HepG2 (cell line): ENCODE measurements around the gene TMEM45A. TPM values are rescaled to one million over a fixed set of nuclear protein-coding genes. Genes with fewer than 3 reads are reported as not detected.

Source experiments
- ELF4 ChIP-seq: sonication (generic); formaldehyde crosslinking; IDR thresholded peaks from 2 replicates; pipeline ENCODE4 v1.5.0; 2020; ENCODE audit warnings: missing genetic modification reagents, mild to moderate bottlenecking, moderate library complexity, borderline replicate concordance
- ETV6 ChIP-seq: sonication (generic); formaldehyde crosslinking; conservative IDR thresholded peaks from 2 replicates; pipeline ENCODE4 v1.4.0; 2020; ENCODE audit warnings: missing genetic modification reagents
- HOXA3 ChIP-seq: sonication (generic); formaldehyde crosslinking; IDR thresholded peaks from 2 replicates; pipeline ENCODE4 v1.5.0; 2020; ENCODE audit warnings: missing genetic modification reagents
- JARID2 ChIP-seq: sonication (generic); formaldehyde crosslinking; IDR thresholded peaks from 2 replicates; pipeline ENCODE4 v1.8.1; 2023; ENCODE audit warnings: missing genetic modification reagents, inconsistent platforms; ENCODE audit not compliant: insufficient replicate concordance
- POLR2AphosphoS2 ChIP-seq: IDR thresholded peaks from 2 replicates; pipeline ENCODE4 v1.6.1; 2011; ENCODE audit warnings: low read depth, low read length, improper control_type of control experiment
- PRDM15 ChIP-seq: sonication (generic); formaldehyde crosslinking; IDR thresholded peaks from 2 replicates; pipeline ENCODE4 v1.4.0; 2020; ENCODE audit warnings: missing genetic modification reagents
- RFX3 ChIP-seq: IDR thresholded peaks from 2 replicates; pipeline ENCODE4 v1.6.1; 2016; ENCODE audit warnings: missing biosample characterization, missing genetic modification reagents
- SCMH1 ChIP-seq: sonication (generic); formaldehyde crosslinking; IDR thresholded peaks from 2 replicates; pipeline ENCODE4 v1.9.0; 2021; ENCODE audit warnings: missing genetic modification reagents, mild to moderate bottlenecking, borderline replicate concordance
- SP2 ChIP-seq: sonication (generic); formaldehyde crosslinking; IDR thresholded peaks from 2 replicates; pipeline ENCODE4 v1.5.1; 2020; ENCODE audit warnings: mild to moderate bottlenecking, missing genetic modification reagents
- TBL1XR1 ChIP-seq: fragments of 150-350 bp; IDR thresholded peaks from 2 replicates; pipeline ENCODE4 v1.6.1; 2014; ENCODE audit warnings: borderline replicate concordance, low read length; ENCODE audit not compliant: partially characterized antibody
- THAP9 ChIP-seq: sonication (generic); formaldehyde crosslinking; IDR thresholded peaks from 2 replicates; pipeline ENCODE4; 2020; ENCODE audit warnings: missing genetic modification reagents, mild to moderate bottlenecking, borderline replicate concordance
- ZBTB1 ChIP-seq: sonication (generic); formaldehyde crosslinking; IDR thresholded peaks from 2 replicates; pipeline ENCODE4 v1.4.0; 2020; ENCODE audit warnings: missing genetic modification reagents, borderline replicate concordance
- ZFP36L2 ChIP-seq: sonication (generic); formaldehyde crosslinking; IDR thresholded peaks from 2 replicates; pipeline ENCODE4 v1.4.0; 2020; ENCODE audit warnings: missing genetic modification reagents
- ZGPAT ChIP-seq: IDR thresholded peaks from 2 replicates; pipeline ENCODE4 v1.6.1; 2016; ENCODE audit warnings: mild to moderate bottlenecking
- ZNF770 ChIP-seq: sonication (generic); formaldehyde crosslinking; IDR thresholded peaks from 2 replicates; pipeline ENCODE4 v1.5.0; 2020; ENCODE audit warnings: mild to moderate bottlenecking, missing genetic modification reagents
- ZNF773 ChIP-seq: sonication (generic); formaldehyde crosslinking; IDR thresholded peaks from 2 replicates; pipeline ENCODE4 v1.4.0; 2020; ENCODE audit warnings: missing genetic modification reagents, borderline replicate concordance
- polyA plus RNA-seq, 8 experiments: library from polyadenylated mRNA; depleted of rRNA in 3 of 8; stranded (reverse) in 7 of 8; unstranded in 1 of 8; fragments of >200 nt; fragmentation: Illumina TruSeq in 4 of 8; extraction: Trizol in 4 of 8; gene quantifications; 2 replicates each; pipeline versions ENCODE4 v1.2.1 to v1.2.3, GENCODE V29; 2011 to 2016; ENCODE audit warnings: low read depth in 4 of 8, missing spikeins in 1 of 8, mixed read lengths in 1 of 8; ENCODE audit not compliant: insufficient read depth in 1 of 8
- total RNA-seq, 5 experiments: library from RNA; depleted of rRNA; stranded (reverse); fragments of >200 nt; fragmentation: Illumina TruSeq; extraction: Trizol; gene quantifications; 2 replicates each; pipeline ENCODE4 v1.2.3, GENCODE V29; 2016; ENCODE audit warnings: low read depth in 1 of 5

TMEM45A gene
- total and polyA plus RNA-seq, 2 of the 13 experiments (the other 11 are each of a cell fraction or from before 2014, with no cell fraction given): 14.8 to 38.5 TPM

GRCh38 chr3:100492059-100493006, at the start of gene TMEM45A (continued):
- TF ChIP-seq SP2 (CRISPR knock-in tag) (peak; percentile 99), THAP9 (peak; percentile 76; the same call in 1 of the 2 replicates), JARID2 (peak; percentile 32), RFX3 (CRISPR knock-in tag) (no peak), ZGPAT (CRISPR knock-in tag) (peak; percentile 88), ETV6 (CRISPR knock-in tag) (0 out of 2 replicates have a peak, but pooled peaks have one; percentile 36), POLR2AphosphoS2 (no peak), TBL1XR1 (no peak), ZFP36L2 (no peak), ZBTB1 (CRISPR knock-in tag) (no peak), PRDM15 (CRISPR knock-in tag) (no peak), ZNF773 (CRISPR knock-in tag) (no peak), ELF4 (no peak), ZNF770 (CRISPR knock-in tag) (no peak; the same call in 1 of the 2 replicates), SCMH1 (CRISPR knock-in tag) (no peak), HOXA3 (CRISPR knock-in tag) (peak; percentile 78; the same call in 1 of the 2 replicates)
